SK-N-SH (cell line): ENCODE measurements around the gene POP7. TPM values are rescaled to one million over a fixed set of nuclear protein-coding genes. Genes with fewer than 3 reads are reported as not detected.

Experiments
- CTCF ChIA-PET: fragments of 300-600, 350-600 bp; formaldehyde crosslinking; extraction: SDS; loops from one replicate; lab custom pipeline; 2021; lab: Yijun Ruan, JAX
- POLR2A ChIA-PET: fragments of 350-600 bp; sonication (Branson Sonifier 250); formaldehyde crosslinking; extraction: SDS; loops from one replicate; lab custom pipeline; 2020; ENCODE audit warnings: antibody characterized with exemption, inconsistent platforms; lab: Yijun Ruan, JAX
- DNase-seq: peaks from one replicate; pipeline ENCODE4 v3.0.0; 2012
- H2AFZ ChIP-seq: fragments of 200-600 bp; sonication (generic); 2 replicates; pipeline ENCODE4 v1.8.1; 2016; ENCODE audit warnings: antibody characterized with exemption, mild to moderate bottlenecking, low read depth
- H3F3A ChIP-seq: fragments of 200-600 bp; sonication (generic); replicated peaks from 2 replicates; pipeline ENCODE3; 2016; ENCODE audit warnings: antibody characterized with exemption, mild to moderate bottlenecking; ENCODE audit not compliant: insufficient read depth
- H3K27ac ChIP-seq, 2 experiments: fragments of 200-500 bp in 1 of 2; fragments of 200-600 bp in 1 of 2; sonication (Bioruptor generic) in 1 of 2; sonication (generic), shearing (Covaris generic) in 1 of 2; 2 replicates each; pipeline versions ENCODE4 v1.5.1 to v1.6.1; 2014 to 2016; ENCODE audit warnings: low read depth in 2 of 2, inconsistent platforms in 1 of 2, low read length in 1 of 2, mild to moderate bottlenecking in 1 of 2, mixed read lengths in 1 of 2
- H3K27me3 ChIP-seq: fragments of 200-600 bp; sonication (generic), shearing (Covaris generic); 2 replicates; pipeline ENCODE4 v1.6.1; 2016; ENCODE audit warnings: mixed run types; ENCODE audit not compliant: insufficient read depth
- H3K36me3 ChIP-seq, 2 experiments: fragments of 200-500 bp in 1 of 2; fragments of 200-600 bp in 1 of 2; sonication (Bioruptor generic) in 1 of 2; sonication (generic) in 1 of 2; replicated peaks in 1 of 2; 2 replicates each; pipeline versions ENCODE3 to v1.5.1; 2014 to 2016; ENCODE audit warnings: low read length in 1 of 2, mild to moderate bottlenecking in 1 of 2; ENCODE audit not compliant: insufficient read depth in 2 of 2, control insufficient read depth in 1 of 2
- H3K4me1 ChIP-seq, 2 experiments: fragments of 200-500 bp in 1 of 2; fragments of 200-600 bp in 1 of 2; sonication (Bioruptor generic) in 1 of 2; sonication (generic), shearing (Covaris generic) in 1 of 2; 2 replicates each; pipeline versions ENCODE4 v1.5.1 to v1.6.1; 2014 to 2016; ENCODE audit warnings: low read depth in 1 of 2, low read length in 1 of 2, mixed run types in 1 of 2; ENCODE audit not compliant: insufficient read depth in 2 of 2, control insufficient read depth in 1 of 2
- H3K4me2 ChIP-seq: fragments of 200-600 bp; sonication (generic), shearing (Covaris generic); 2 replicates; pipeline ENCODE4 v1.6.1; 2017; ENCODE audit warnings: mixed run types
- H3K4me3 ChIP-seq, 2 experiments: fragments of 200-500 bp in 1 of 2; fragments of 200-600 bp in 1 of 2; sonication (Bioruptor generic) in 1 of 2; sonication (generic), shearing (Covaris generic) in 1 of 2; 2 replicates each; pipeline versions ENCODE4 v1.5.1 to v1.8.1; 2014 to 2016; ENCODE audit warnings: low read depth in 2 of 2, inconsistent platforms in 1 of 2, low read length in 1 of 2, mild to moderate bottlenecking in 1 of 2, mixed read lengths in 1 of 2, moderate library complexity in 1 of 2
- H3K79me2 ChIP-seq: fragments of 200-600 bp; sonication (generic); 2 replicates; pipeline ENCODE4 v1.8.1; 2017; ENCODE audit warnings: mild to moderate bottlenecking; ENCODE audit not compliant: insufficient read depth
- H3K9ac ChIP-seq: fragments of 200-600 bp; sonication (generic); 2 replicates; pipeline ENCODE4 v1.6.1; 2017; ENCODE audit warnings: mixed run types
- H3K9me2 ChIP-seq: fragments of 200-600 bp; sonication (generic); 2 replicates; pipeline ENCODE4 v1.6.1; 2017; ENCODE audit warnings: mixed run types
- H3K9me3 ChIP-seq: fragments of 200-600 bp; sonication (generic); 2 replicates; pipeline ENCODE4 v1.6.1; 2017; ENCODE audit warnings: mixed run types, mild to moderate bottlenecking, moderate library complexity
- H4K20me1 ChIP-seq: fragments of 200-600 bp; sonication (generic); 2 replicates; pipeline ENCODE4 v1.6.1; 2017; ENCODE audit warnings: mild to moderate bottlenecking, mixed run types; ENCODE audit not compliant: insufficient read depth
- EP300 ChIP-seq, 2 experiments: IDR thresholded peaks; 2 replicates each; pipeline versions ENCODE4 v1.4.0 to v1.6.1; 2012; ENCODE audit warnings: borderline replicate concordance in 1 of 2, low read depth in 1 of 2, low read length in 1 of 2
- EZH2phosphoT487 ChIP-seq: fragments of 200-600 bp; sonication (generic); IDR thresholded peaks from 2 replicates; pipeline ENCODE4 v1.6.1; 2017; ENCODE audit warnings: low read depth, mixed run types, mild to moderate bottlenecking, antibody characterized with exemption, moderate library complexity, borderline replicate concordance
- FOXJ3 ChIP-seq: sonication (generic); formaldehyde crosslinking; IDR thresholded peaks from 2 replicates; pipeline ENCODE4 v1.5.1; 2020; ENCODE audit warnings: mild to moderate bottlenecking, missing genetic modification reagents
- FOXM1 ChIP-seq: IDR thresholded peaks from 2 replicates; pipeline ENCODE4 v1.4.0; 2012; ENCODE audit warnings: low read depth, mild to moderate bottlenecking
- GATA2 ChIP-seq: sonication (generic); formaldehyde crosslinking; IDR thresholded peaks from 2 replicates; pipeline ENCODE4 v1.5.0; 2020; ENCODE audit warnings: mild to moderate bottlenecking, missing genetic modification reagents
- IRF3 ChIP-seq: fragments of 150-350 bp; IDR thresholded peaks from 2 replicates; pipeline ENCODE4 v1.6.1; 2016; ENCODE audit warnings: mild to moderate bottlenecking, low read depth, low read length
- MAX ChIP-seq: IDR thresholded peaks from 2 replicates; pipeline ENCODE4 v1.4.0; 2012; ENCODE audit warnings: low read depth
- MXI1 ChIP-seq: IDR thresholded peaks from 2 replicates; pipeline ENCODE4 v1.6.1; 2012; ENCODE audit warnings: mild to moderate bottlenecking, low read depth, low read length, improper control_type of control experiment
- PBX3 ChIP-seq: IDR thresholded peaks from 2 replicates; pipeline ENCODE4; 2012
- RAD21 ChIP-seq: IDR thresholded peaks from 2 replicates; pipeline ENCODE4 v1.6.1; 2012; ENCODE audit warnings: mild to moderate bottlenecking, low read length
- RFX5 ChIP-seq: IDR thresholded peaks from 2 replicates; pipeline ENCODE4 v1.6.1; 2012; ENCODE audit warnings: mild to moderate bottlenecking, improper control_type of control experiment, low read length
- RXRA ChIP-seq: IDR thresholded peaks from 2 replicates; pipeline ENCODE4 v1.4.0; 2012; ENCODE audit warnings: low read depth, mild to moderate bottlenecking, borderline replicate concordance
- SIN3A ChIP-seq: IDR thresholded peaks from 2 replicates; pipeline ENCODE4 v1.6.1; 2012; ENCODE audit warnings: low read depth, mild to moderate bottlenecking, low read length, moderate library complexity, borderline replicate concordance
- USF1 ChIP-seq: IDR thresholded peaks from 2 replicates; pipeline ENCODE4 v1.4.0; 2012; ENCODE audit warnings: low read depth, borderline replicate concordance
- WGBS: methylation state at CpG from one replicate; pipeline ENCODE4 v1.1.6; 2017; ENCODE audit warnings: low lambda C conversion rate; 5-methylcytosine and 5-hydroxymethylcytosine counted together
- polyA plus RNA-seq, 3 experiments: library from polyadenylated mRNA; depleted of rRNA; stranded (reverse); fragments of >200 nt; gene quantifications; 2 replicates each; pipeline ENCODE4 v1.2.3, GENCODE V29; 2012

The POP7 gene
- polyA plus RNA-seq, 1 of the 3 experiments (the other 2 are of a cell fraction), result 81.8 TPM

- H3K36me3 ChIP-seq, result peaks cover 0 to 2% of the 10 kb centered on the region in 2 experiments
- H2AFZ ChIP-seq, result no peak overlapping the region
- H3K79me2 ChIP-seq, result peaks cover 30% of the 10 kb centered on the region
- no peaks in the 10 kb centered on the region for H3K9me2 ChIP-seq
- H4K20me1 ChIP-seq, result peaks cover 10% of the 10 kb centered on the region
- H3K4me1 ChIP-seq, result peaks cover 0 to 5% of the 10 kb centered on the region in 2 experiments; a peak in 1 of 4 replicates
- H3K27ac ChIP-seq, result no peak overlapping the region
- no peak overlapping the region for H3K4me3 ChIP-seq
- ChIA-PET POLR2A (interaction anchor here (0.6 to 1.5 kb wide), 5 partner anchors 38 to 64 kb away, joined by 3 to 7 read pairs (median 3); partner anchors contain the start of gene MOSPD3), CTCF (interaction anchor here (1.0 to 2.7 kb wide), 7 partner anchors 16 to 128 kb away, joined by 3 to 12 read pairs (median 5); partner anchors contain the start of genes ACTL6B and GIGYF1)
- H3K9ac ChIP-seq, result no peak overlapping the region
- no peaks in the 10 kb centered on the region for H3K9me3 ChIP-seq
- no peak for DNase-seq
- peaks cover 11% of the 10 kb centered on the region for H3F3A ChIP-seq
- no peak overlapping the region for H3K4me2 ChIP-seq
- H3K27me3 ChIP-seq, result no peaks in the 10 kb centered on the region
- TF ChIP-seq MXI1, result no peak
- TF ChIP-seq PBX3, result no peak
- TF ChIP-seq RAD21, result no peak
- TF ChIP-seq EZH2phosphoT487, result no peak
- TF ChIP-seq RFX5, result no peak
- TF ChIP-seq USF1, result no peak
- no peak for TF ChIP-seq FOXJ3 (CRISPR knock-in tag)
- 90% methylated on average over 18 of the region's 18 CpGs for WGBS
Measured at GRCh38 chr7:100671353-100672327, 34.3 kb upstream of the POP7 start.

GRCh38 chr7:100673302-100673941 lies 32.5 kb upstream of the POP7 start, which contains the start of gene GNB2:
GNB2 (plus strand) TSS chr7:100673740; CDS start chr7:100676266, 2,526 bp downstream.
- peak; percentile 99 for DNase-seq
- Histone ChIP-seq H3K79me2 (peaks cover 44% of the 10 kb centered on the region), H3K4me3 (peak within 1 kb of the TSS; percentile 83 to 98), H3K27me3 (no peaks in the 10 kb centered on the region), H3K9me3 (no peaks in the 10 kb centered on the region), H2AFZ (peak within 1 kb of the TSS; percentile 90), H3F3A (peaks cover 29% of the 10 kb centered on the region), H3K36me3 (peaks cover 13 to 18% of the 10 kb centered on the region in 2 experiments), H3K9me2 (no peaks in the 10 kb centered on the region), H3K4me1 (peaks cover 0 to 19% of the 10 kb centered on the region in 2 experiments; a peak in 1 of 4 replicates), H3K9ac (peak within 1 kb of the TSS; percentile 87), H3K27ac (peak within 1 kb of the TSS; percentile 94 to 99), H3K4me2 (peak within 1 kb of the TSS; percentile 95), H4K20me1 (peaks cover 28% of the 10 kb centered on the region)
- 1% methylated on average over 21 of the region's 65 CpGs for WGBS
- CTCF ChIA-PET, result interaction anchor here (0.7 to 2.2 kb wide), 7 partner anchors 17 to 126 kb away, joined by 3 to 12 read pairs (median 4); partner anchors contain the start of gene ACTL6B
- POLR2A ChIA-PET, result interaction anchor here (0.6 to 1.5 kb wide), 10 partner anchors 17 to 87 kb away, joined by 3 to 7 read pairs (median 4); partner anchors contain the start of genes ACTL6B, FBXO24, MOSPD3 and POP7
- TF ChIP-seq IRF3 (no peak), RXRA (no peak), RAD21 (no peak), SIN3A (peak; percentile 75; the same call in 1 of the 2 replicates), GATA2 (CRISPR knock-in tag) (no peak), USF1 (peak; percentile 97), FOXM1 (no peak), EP300 (IDR thresholded peaks at IDR 0.05; ENCODE audit: borderline replicate concordance in 1 of 2, low read depth in 1 of 2, low read length in 1 of 2) (peak in 1 of 2 experiments; percentile 84; a peak in 2 of 4 replicates), MAX (peak; percentile 57; the same call in 1 of the 2 replicates)
